ENCODE measurements around the gene FOXD1. TPM values are rescaled to one million over a fixed set of nuclear protein-coding genes. Genes with fewer than 3 reads are reported as not detected.
A peak's percentile ranks its signal among the peaks of the same experiment; 100 is the strongest.

The FOXD1 gene
- total and polyA plus RNA-seq, 9 donors = 0.08 to 0.73 (median 0.15) TPM; not detected in 1

DNA sequence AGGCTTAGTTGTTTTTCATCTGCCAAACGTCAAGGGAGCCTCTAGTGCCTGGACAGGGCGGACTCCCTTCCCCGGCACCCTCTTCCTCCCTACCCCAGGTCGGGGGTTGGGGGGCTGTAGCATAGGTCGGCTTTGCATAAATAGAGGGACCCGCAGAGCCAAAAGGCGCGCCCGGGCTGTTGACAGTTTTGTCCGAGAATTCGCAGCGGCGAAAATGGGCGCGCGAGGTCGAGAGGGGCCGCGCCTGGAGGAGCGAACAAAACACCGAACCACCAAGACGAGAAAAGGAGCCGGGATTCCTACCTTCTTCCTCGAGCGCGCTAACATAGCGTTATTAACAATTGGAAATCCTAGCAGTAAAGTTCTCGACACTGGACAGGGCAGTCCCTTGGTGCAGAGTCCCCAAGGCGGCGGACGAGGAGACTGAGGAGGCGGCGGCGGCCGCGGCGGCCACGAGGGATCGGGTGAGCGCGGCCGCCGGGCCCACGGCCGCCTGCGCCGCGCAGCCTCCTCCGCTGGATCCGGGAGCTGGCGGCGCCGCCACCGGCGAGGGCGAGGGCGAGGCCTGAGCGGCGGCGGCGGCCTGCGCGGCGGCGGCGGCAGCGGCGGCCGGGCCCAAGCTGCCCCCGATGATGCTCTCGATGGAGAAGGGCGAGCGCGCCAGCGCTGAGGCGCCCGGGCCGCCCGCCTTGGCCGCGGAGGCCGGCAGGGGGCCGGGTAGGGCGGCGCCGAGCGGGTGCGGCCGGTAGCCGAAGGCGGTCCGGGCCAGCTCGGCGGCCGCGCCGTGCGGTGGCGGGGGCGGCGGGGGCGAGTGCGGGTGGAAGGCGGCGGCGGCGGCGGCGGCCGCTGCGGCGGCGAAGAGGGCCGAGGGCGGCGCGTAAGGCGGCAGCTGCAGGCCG, 1.7 kb downstream of the FOXD1 start:
- H3K4me1 ChIP-seq (ENCODE audit: insufficient read depth) = peaks cover 5% of the 10 kb centered on the region
- H3K36me3 ChIP-seq = no peaks in the 10 kb centered on the region
- peak overlapping the region; percentile 36 for H3K4me3 ChIP-seq
- H3K9me3 ChIP-seq = no peaks in the 10 kb centered on the region
- DNase-seq = no peak
- no peak for TF ChIP-seq EP300 (IDR thresholded peaks at IDR 0.05)
- TF ChIP-seq, protein P1, sequence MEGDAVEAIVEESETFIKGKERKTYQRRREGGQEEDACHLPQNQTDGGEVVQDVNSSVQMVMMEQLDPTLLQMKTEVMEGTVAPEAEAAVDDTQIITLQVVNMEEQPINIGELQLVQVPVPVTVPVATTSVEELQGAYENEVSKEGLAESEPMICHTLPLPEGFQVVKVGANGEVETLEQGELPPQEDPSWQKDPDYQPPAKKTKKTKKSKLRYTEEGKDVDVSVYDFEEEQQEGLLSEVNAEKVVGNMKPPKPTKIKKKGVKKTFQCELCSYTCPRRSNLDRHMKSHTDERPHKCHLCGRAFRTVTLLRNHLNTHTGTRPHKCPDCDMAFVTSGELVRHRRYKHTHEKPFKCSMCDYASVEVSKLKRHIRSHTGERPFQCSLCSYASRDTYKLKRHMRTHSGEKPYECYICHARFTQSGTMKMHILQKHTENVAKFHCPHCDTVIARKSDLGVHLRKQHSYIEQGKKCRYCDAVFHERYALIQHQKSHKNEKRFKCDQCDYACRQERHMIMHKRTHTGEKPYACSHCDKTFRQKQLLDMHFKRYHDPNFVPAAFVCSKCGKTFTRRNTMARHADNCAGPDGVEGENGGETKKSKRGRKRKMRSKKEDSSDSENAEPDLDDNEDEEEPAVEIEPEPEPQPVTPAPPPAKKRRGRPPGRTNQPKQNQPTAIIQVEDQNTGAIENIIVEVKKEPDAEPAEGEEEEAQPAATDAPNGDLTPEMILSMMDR (IDR thresholded peaks at IDR 0.05) = no peak
- H3K27me3 ChIP-seq = peaks cover 3% of the 10 kb centered on the region
- intact Hi-C loops (cut with DNase I) = loop anchor here in 1 of 4 donors (10.0 kb wide), 1 partner anchor 212 kb away; no protein-coding TSS in a partner anchor
- H3K27ac ChIP-seq = no peak overlapping the region
- WGBS, 3 donors = 3 to 10% (median 5%) methylated on average over 52 to 118 of the region's 119 CpGs

DNA sequence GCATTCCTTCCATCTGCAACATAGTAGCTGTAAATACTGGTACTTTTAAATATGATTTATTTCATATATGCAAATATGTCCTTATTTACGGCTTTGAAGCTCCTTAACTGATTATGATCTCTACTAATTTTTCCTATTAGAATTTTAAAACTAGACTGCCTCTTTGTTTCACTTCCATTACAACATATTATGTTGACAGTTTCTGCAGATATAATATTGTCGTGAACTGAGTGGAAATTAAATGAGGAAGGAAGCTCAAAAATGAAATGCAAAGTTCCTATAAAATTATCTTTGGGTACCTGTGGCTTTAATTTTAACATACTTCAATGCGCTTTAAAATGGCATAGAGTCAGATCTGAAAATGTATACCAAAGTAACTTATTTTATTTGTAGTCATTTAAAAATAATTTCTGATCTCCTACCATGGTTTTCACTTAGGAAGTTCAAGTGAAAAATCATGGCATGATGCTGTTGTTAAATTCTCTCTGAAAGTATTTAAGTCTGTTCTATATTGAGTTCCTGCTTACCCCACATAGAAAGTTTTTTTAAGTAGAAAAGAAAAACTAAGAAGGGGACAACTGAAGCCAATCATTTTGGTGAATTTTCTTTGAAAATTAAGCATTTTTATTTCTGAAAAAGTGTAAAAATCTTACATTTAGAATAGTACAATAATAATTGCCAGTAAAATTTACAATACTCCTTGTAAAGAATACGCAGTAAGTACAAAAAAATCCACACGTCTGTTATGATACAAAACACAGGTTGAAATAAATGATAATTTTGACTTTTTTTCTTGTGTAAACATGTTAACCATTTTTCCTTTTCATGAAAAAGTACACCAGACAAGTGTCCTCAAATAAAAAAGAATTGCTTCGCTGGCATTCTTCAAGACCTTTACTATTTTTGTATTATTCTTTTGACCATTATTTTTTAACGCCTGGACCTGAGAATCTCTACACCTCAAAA, 2.6 kb downstream of the FOXD1 start:
- DNase-seq = no peak
- peaks cover 5% of the 10 kb centered on the region for H3K4me1 ChIP-seq (ENCODE audit: insufficient read depth)
- H3K36me3 ChIP-seq = no peaks in the 10 kb centered on the region
- no peak overlapping the region for H3K27ac ChIP-seq
- intact Hi-C loops (cut with DNase I) = loop anchor here in 1 of 4 donors (10.0 kb wide), 1 partner anchor 211 kb away; no protein-coding TSS in a partner anchor
- no peak for TF ChIP-seq EP300 (IDR thresholded peaks at IDR 0.05)
- no peak for TF ChIP-seq POLR2A (IDR thresholded peaks at IDR 0.05)
- TF ChIP-seq, protein P1 (IDR thresholded peaks at IDR 0.05) = no peak
- no peaks in the 10 kb centered on the region for H3K9me3 ChIP-seq
- peaks cover 3% of the 10 kb centered on the region for H3K27me3 ChIP-seq
- 25 to 29% (median 25%) methylated on average over 7 of the region's 7 CpGs for WGBS, 3 donors
- H3K4me3 ChIP-seq = no peak overlapping the region

DNA sequence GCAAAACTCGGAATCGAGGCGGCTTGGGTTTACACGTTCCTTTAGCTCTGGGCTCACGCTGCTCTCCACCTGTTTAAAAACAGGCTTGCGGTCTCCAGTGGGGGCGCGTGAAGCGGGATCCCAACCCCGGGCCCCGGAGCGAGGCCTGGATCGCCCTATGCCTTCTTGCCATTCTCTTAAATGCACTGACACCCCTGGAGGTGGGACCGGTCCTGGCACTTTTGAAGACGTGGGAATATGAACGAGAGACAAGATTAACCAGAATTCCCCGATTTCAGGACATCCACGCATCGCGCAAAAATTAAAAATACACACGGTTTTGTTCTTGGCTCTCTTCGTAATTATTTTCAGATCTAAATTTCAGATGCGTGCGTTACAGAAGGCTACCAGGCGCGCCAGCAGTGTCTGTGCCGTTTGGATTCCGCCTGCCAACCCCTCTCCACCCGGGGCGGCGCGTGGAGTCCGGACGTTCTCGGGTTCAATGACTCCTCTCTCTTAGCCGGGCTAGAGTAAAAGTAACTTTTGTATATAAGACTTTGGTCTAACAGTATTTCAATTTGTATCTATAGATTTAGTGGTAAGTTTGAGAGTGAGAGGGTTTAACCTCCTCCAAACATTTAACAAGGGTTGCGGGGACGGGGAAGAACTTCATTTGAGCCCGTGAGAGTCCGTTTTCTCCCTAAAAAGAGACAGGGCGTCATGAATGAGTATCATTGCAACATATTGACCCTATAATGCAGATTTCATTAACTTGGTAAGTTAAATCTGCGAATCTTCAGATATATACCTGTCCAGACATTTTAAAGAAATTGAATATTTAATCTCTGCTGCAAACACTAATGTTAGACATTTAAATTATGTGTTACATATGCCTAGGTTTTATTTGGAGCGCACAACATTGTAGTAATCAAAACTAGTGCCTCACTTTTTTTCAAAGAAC, 3.8 kb downstream of the FOXD1 start:
- no peaks in the 10 kb centered on the region for H3K36me3 ChIP-seq
- peaks cover 3% of the 10 kb centered on the region for H3K27me3 ChIP-seq
- peak in 1 of 5 donors; percentile 12 for DNase-seq
- H3K9me3 ChIP-seq = no peaks in the 10 kb centered on the region
- intact Hi-C loops (cut with DNase I) = loop anchor here in 1 of 4 donors (10.0 kb wide), 1 partner anchor 210 kb away; no protein-coding TSS in a partner anchor
- peaks cover 5% of the 10 kb centered on the region for H3K4me1 ChIP-seq (ENCODE audit: insufficient read depth)
- TF ChIP-seq POLR2A (IDR thresholded peaks at IDR 0.05) = no peak
- H3K27ac ChIP-seq = no peak overlapping the region
- 13 to 16% (median 14%) methylated on average over 43 of the region's 43 CpGs for WGBS, 3 donors
- H3K4me3 ChIP-seq = no peak overlapping the region

DNA sequence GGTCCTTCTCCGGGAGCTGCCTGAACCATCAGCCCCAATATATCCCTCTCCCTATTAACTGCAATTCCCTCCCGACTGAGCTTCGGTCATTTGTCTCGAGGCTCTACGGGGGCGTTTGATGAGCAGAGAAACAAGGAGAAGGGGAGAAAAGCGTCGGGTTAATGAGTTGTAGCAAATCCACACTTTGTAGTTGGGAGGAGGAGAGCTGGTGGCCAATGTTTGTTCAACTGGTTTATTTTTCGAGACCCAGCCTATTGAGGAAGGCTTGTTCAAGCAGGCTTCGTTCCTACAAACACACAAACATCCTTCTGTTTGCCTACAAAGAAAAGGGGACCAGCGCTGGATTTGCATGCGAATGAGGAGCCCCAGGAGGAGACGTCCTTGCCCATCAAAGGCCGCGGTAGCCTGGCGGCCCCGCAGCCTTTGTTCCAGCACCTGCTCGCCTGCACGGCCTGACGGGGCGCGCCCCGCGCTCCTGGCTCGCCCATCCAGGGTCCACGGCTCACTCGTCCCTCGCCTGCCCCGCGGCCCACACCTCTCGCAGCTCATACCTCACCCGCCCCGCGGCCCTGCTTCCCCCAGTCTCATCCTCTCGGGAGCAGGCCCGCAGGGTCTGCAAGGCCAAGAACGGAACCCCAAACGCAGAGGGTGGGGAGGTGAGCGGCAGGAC, 4.6 kb downstream of the FOXD1 start:
- Histone ChIP-seq H3K9me3 (no peaks in the 10 kb centered on the region), H3K4me3 (no peak overlapping the region), H3K36me3 (no peaks in the 10 kb centered on the region), H3K27ac (no peak overlapping the region), H3K27me3 (peaks cover 5% of the 10 kb centered on the region), H3K4me1 (ENCODE audit: insufficient read depth) (peaks cover 5% of the 10 kb centered on the region)
- 8 to 13% (median 9%) methylated on average over 39 of the region's 39 CpGs for WGBS, 3 donors
- DNase-seq = no peak
- intact Hi-C loops (cut with DNase I) = loop anchor here in 1 of 4 donors (10.0 kb wide), 1 partner anchor 209 kb away; no protein-coding TSS in a partner anchor
- TF ChIP-seq, protein P1 (IDR thresholded peaks at IDR 0.05) = no peak
- TF ChIP-seq EP300 (IDR thresholded peaks at IDR 0.05) (no peak), POLR2A (IDR thresholded peaks at IDR 0.05) (no peak)
